ENCODE results near the gene CD68.
"Not testable (repeated sequence)": the region's sequence is repeated elsewhere in the genome, so short reads cannot be mapped to it uniquely, and the experiment has no call there.

CD68 gene

DNA sequence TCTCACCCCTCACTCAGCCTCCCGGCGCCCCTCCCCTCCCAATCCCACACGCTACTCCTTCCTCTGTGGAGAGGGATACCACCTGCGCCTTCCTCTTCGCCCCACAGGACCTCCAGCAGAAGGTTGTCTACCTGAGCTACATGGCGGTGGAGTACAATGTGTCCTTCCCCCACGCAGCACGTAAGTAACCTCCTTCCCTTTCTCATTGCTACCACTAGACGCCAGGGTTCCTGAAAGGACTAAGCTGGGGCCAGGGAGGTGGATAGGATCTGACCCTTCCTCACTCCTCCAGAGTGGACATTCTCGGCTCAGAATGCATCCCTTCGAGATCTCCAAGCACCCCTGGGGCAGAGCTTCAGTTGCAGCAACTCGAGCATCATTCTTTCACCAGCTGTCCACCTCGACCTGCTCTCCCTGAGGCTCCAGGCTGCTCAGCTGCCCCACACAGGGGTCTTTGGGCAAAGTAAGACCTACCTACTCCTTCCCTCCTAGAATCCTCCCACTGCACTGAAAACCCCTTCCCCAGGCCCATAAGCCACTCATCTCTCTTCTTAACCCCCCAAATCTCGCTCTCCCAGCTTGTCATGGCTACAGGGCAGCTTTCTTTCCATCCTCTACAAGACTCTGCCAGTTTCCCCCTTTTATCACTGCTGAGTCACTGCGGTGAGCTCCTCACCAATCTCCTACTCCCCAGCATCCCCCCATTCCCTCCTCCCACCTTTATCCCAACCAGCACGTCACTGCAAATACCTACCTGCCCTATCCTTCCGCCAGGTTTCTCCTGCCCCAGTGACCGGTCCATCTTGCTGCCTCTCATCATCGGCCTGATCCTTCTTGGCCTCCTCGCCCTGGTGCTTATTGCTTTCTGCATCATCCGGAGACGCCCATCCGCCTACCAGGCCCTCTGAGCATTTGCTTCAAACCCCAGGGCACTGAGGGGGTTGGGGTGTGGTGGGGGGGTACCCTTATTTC, 1.5 kb downstream of the CD68 start:
- no peak for FAIRE-seq

DNA sequence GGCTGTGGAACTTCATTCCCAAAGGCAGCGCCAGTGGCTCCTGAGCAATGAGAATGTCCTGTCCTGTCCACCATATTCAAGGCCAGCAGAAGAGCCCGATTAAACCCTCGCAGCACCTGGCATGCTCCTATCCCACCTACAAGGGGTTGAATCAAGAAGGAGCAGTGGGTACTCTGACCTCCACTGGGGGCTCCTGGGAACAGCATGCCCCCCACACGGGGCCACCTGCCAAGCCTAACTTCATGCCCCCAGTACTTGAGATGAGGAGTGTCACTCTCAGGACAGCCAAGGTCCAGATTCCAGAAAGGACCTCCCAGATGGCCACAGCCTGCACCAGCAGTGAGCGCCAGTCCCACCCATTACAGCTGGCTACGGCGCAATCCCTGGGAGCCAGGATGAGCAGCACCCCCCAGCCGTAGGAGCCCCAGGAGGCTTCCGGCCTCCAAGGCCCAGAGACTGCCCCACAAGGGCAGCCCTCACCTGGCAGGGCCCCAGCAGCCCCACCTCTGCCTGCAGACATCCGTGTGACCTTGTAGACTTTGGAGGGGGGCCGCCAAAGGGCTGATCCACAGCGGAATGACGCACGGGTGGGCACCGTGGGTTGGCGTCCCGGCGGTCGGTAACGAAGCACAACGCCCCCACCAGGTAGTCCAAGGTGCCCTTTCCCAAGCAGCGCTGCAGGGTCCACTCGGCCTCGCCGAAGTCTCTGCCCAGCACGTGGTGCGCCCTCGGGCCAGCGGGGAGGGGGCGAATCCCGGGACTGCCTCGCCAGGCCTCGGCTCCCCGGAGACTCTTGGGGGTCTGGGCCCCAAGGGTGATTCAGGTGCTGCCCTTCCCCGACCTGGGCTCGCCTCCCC, 3.2 kb downstream of the CD68 start:
- no peak for FAIRE-seq

DNA sequence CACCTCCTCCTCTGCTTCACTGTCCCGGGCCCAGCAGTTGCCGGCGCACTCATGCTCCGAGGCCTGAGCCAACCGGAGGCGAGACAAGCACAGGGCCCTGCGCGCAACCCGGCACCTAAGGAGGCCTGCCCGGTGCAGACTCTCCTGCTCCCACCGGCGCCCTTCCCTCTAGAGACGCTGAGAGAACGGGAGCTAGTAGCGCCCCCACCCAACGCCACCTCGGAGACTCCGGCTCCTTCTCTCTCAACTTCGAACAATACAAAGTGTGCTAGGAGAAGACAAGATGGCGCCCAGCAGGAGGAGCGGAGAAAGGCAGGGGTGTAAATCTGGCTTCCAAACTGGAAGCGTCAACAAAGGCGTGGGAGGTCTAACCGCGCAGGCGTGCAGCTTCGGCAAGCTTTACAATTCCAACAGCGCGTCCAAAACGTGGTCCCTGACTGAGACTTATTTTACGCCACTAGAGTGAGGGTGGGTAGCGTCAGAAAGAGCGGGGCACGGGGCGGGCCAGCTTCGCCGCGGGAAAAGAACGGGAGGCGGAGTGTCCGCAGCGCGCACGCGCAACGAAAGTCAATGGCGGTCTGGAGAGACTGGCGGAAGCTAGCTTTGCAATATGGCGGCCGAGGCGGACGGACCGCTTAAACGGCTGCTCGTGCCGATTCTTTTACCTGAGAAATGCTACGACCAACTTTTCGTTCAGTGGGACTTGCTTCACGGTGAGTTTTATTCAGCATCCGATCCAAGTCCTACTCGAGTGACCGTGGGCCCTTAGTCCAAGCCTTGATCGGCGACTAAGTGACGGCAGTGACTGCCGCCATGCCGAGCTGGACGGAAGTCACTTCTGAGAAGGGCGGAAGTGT, 4.0 kb downstream of the CD68 start, which contains the start of gene MPDU1:
Gene MPDU1, plus strand, starts transcription at position 600 of the 857 bp plus-strand sequence. Its CDS starts 11 bp downstream, at position 611.
- peak; percentile 43 for FAIRE-seq

DNA sequence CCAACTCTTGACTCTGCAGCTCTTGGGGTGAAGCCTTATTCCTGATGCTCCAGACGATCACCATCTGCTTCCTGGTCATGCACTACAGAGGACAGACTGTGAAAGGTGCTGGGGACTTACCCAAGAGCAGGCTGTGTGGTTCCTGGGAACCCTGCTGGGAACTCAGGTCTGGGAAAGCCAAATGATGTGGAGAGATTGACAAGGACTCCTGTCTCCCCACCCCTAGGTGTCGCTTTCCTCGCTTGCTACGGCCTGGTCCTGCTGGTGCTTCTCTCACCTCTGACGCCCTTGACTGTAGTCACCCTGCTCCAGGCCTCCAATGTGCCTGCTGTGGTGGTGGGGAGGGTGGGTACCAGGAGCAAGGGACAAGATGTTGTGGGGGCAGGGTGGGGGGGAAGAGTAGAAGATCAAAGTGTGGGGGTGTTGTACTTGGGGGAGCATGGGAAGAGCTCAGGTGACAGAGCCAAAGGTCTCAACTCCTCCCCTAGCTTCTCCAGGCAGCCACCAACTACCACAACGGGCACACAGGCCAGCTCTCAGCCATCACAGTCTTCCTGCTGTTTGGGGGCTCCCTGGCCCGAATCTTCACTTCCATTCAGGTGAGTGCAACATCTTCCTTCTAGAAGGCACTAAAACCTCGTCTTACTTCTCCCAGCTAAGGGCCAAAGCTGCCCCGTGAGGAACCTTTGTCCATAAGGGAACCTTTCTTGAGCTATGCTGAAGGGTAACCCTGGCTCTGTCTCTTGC, 7.4 kb downstream of the CD68 start:
- FAIRE-seq = no peak

DNA sequence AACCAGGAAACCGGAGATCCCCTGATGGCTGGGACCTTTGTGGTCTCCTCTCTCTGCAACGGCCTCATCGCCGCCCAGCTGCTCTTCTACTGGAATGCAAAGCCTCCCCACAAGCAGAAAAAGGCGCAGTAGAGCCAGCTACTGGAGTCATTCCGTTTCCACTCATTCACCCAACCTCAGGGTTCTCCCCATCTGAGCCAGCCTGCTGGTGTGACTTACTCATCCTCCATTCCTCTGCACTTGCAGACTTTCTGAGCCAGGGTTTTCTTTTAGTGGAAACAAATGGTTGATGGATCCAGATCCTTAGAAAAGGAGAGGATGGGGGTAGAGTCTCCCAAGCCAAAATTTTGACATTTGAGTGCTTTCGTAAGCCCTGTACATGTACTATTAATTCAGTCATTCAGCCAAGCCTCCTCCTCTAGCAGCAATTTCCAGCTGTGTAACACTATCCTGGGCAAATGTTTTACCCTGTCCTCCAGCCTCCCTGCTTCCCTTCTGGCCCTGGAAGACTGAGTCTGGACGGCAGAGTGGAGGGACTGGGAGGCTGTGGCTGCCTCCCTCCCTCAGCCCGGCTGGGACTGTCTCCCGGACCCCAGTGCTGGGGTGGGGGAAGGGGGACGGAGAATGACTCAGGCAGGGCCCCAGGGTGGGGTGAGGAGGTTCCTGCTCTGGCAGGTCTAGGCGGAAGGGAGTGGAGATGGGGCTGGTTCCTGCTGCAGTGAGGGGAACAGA, 8.1 kb downstream of the CD68 start:
- no peak for FAIRE-seq

DNA sequence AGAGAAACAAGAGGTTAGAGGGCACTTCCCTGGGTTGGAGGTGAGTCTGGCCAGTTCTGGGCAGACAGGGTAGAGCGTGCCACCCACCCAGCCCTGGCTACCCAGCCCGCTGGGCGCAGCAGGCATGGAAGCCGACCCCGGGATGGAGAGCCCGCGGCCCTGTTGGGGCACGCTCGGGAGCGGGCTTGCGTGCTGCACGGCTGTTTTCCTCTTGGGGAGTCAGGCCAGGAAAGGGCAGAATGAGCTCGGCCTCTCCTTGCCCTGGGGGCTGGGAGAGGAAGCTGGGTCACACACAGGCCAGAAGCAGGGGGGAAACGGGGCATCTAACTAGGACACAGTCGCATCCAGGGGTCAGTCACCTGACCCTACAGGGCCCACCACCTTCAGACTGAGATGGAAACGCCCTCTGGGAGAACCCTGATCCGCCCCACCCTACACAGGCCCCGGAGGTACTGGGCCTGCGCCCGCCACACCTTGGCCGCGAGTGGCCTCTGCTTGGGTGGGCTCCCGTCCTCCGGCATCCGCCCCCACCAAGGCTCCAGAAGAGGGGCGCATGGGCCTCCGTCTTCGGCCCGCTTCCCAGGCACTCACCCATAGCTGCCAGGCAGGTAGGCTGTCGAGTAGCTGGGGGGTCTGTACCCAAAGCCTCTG, 9.2 kb downstream of the CD68 start:
- no peak for FAIRE-seq

DNA sequence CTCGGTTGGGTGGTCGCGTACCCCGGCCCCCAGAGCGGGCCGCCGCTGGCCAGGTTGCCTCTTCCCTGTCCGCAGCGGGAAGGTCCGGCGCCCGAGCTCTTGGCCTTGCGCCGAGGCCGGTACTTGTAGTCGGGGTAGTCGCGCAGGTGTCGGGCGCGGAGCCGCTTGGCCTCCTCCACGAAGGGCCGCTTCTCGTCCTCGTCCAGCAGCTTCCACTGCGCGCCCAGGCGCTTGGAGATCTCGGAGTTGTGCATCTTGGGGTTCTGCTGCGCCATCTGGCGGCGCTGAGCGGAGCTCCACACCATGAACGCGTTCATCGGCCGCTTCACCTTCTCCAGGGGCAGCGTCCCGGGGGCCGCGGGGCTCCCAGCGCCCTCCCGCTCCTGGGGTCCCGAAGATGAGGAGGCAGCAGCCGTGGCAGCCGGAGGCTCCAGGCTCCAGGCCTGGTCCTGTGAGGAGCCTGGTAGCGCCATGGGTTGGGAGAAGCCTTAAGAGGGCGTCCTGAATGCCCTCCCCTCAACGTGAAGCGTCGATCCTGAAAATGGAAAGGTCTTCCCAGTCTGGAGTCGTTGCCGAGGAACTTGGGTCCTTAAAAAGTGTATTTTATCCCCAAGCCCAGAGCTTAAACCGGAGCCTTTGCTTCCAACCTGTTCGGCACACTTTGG, 9.9 kb downstream of the CD68 start:
- no peak for FAIRE-seq

DNA sequence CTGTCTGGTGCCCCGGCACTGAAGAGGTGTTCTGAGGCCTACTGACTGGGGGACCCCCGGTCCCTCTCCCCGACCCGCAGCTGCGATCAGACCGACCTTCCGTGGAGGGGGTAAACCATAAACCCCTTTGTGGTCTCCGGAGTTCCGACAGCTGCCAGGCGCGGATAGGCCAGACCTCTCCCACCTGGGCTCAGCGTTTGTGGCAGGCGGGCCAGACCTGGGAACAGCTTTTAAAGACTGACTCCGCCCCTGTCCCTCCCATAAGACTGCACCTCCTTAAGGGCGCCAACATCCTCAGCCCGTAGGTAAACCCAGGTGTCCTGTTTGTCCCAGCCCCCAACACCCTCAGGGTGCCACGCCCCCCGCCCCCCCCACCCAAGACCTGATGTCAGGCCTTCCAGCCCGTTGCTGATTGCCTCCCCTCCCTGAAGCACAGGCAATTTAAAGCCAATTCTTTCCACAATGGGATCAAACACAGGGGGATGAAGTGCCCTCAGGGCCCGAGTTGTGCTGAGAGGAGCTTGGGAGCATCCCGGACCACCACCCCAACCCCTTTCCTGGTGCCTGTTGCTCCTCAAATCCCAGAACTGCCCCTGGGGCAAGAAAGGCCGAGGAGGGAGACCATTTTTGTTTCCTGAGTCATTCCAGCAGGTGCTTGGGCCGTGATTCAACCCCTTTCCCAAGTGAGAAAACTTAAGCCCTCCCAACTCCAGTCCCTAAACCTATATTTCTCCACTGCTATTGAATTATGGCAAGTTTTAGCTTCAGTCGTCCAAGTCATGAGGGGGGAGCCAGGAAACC, 10.7 kb downstream of the CD68 start, which contains the start of gene SOX15:
Gene SOX15, minus strand, starts transcription at position 204 of the 801 bp plus-strand sequence. CDS start 418 bp downstream, outside the sequence.
- no peak for FAIRE-seq

DNA sequence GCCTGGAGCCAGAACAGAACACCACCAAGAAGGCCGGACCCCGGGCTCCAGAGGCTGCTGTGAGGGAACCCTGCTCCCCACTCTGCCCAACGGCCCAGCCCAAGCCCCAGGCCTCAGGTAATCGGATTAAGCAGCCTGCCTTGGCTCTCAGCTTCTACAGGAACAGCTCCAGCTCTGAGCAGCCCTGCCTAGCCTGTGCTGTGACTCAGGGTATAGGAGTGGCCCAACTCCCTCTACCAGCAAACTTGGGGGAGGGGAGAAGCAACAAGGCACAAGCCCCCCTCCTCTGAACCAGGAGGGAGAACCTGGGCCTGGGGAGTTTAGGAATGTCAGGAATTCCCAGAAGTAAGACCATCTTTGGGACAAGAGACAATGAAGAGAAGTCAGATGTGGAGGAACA, 11.3 kb downstream of the CD68 start:
- no peak for FAIRE-seq

DNA sequence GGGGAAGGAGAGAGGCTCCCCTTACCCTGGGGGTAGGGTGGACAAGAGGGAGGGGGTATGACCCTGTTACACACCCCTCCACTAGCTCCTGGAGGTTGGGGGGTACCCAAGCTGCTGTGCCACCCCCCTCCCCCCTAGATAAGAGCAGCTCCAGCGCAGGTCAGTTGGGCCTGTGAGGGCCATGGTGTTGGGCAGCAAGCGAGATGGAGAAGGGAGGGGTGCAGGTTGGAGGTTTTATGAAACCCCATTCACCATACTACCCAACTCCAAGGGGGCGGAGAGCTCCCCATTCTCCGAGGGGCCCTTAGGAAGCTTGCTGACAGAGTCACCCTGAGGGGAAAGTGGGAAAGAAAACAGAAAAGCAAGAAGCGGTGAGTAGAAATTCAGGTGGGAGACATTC, 12.2 kb downstream of the CD68 start:
- no peak for FAIRE-seq

DNA sequence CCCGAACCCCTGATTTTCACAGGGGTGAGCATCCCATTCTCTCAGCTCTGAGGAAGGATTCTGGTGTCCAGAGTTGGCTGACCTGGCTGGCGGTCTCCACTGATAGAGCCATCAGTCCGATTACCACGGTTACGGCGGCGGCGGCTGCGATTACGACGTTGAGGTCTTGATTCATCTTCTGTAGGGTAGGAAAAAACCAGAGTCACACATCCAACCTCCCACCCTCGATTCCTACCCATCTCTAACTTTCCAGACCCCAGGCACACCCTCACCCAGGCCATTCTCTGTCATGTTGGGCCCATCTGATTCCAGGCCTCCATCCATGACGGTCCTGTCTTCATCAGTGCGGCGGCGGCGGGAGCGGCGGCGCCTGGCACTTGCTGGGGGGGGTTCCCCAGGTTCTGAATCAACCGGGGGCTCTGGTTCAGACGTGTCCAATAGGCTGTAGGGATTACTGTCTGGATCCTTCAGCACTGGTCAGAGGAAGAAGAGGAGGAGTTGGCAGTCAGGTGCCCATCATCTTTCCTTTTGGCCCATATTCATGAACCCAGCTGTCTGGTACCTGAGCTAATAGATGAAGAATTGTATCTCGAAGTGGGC, 13.1 kb downstream of the CD68 start:
- no peak for FAIRE-seq

DNA sequence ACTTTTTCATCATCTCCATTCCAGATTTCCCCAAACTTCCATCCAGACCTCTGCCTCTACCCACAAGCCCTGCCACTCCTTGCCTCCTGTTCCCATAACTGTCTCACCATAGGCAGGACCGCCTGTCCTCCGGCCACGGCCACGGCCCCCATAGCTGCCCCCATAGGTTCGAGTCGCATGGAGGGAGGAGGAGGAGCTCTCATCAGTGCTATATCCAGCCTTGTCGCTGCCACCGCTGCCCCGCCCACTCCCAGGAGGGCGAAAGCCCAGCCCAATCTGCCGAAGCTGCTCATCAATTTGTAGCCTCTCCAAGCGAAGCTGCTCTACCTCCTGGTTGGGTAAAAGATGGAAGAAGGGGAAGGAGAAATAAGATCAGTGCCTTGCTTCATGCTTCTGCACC, 13.9 kb downstream of the CD68 start:
- FAIRE-seq = no peak

DNA sequence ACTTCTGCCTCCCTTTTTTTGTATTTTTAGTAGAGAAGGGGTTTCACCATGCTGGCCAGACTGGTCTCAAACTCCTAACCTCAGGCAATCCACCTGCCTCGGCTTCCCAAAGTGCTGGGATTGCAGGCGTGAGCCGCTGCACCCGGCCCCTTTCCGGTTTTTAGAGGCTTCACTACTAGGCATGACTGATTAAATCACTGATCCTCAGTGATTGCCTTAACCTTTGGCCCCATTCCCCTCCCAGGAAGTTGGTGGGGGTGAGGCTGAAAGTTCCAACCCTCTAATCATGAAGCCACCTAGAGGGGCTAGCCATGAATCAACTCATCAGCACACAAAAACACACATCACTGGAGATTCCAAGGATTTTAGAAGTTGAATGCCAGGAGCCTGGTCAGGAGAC, 18.1 kb downstream of the CD68 start:
- FAIRE-seq = not testable (repeated sequence)

DNA sequence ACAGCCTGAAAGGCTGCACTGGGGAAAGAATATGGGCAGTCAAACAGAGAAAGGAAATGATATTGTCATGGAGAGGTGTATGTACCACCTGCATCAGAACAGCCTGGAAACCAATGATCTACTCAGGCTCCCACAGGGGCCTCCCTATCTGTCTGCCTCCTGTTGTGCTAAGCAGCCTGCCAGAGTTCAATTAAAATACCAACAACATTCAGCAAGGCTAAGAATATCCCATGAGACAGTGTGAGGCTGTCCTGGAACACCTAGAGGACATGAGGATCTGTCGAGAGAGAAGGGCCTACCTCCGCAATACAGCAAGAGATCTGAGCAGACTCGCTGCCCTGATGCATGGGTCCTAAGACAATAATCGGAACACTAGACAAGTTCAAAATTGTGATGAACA, 26.8 kb downstream of the CD68 start:
- FAIRE-seq = no peak

DNA sequence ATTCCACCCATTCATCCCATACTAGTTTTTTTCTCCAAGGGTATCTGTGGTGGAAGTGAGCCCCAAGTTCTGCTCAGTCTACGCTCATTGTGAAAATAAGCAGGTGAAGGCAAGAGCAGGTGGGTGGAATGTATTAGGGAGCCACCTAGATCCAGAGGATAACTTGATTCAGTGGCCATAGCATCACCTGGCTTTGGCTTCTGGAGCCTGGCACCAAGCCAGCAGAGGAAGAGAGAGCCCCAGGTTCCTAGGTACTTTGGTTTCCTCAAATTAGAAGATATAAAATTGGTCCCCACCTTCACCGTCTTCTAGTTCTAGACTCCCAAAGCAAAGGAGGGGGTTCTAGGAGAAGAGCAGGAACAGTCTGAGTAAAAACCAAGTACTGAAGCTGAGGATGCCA, 31.2 kb downstream of the CD68 start:
- no peak for FAIRE-seq

DNA sequence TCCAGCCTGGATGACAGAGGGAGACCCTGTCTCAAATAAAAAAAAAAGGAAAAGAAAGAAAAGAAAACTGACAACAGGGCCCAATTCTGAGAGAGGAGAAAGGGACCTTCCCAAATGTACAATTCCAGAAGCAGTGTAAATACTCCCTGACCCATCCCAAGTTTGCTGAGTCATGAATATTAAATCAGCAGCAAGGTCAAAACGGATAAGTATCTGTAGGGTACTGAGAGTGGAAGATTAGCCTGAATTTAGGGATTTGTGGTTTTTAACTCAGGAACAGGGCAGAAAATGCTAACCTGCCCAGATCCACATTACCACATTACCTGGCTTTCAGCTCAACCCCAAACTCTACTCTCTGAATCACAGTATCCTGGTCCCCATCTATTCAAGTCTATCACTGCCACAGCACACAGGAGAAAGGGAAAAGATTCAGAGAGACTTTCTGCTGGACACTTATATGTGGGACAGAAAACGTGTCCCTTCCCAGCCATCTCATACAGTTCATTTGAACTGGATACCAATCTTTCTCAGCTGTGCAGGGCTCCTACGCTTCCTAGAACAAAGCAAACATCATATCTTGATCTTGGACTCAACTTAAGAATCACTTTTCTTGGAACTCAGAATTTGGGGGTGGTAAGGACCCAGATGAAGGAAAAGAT, 32.3 kb downstream of the CD68 start:
- no peak for FAIRE-seq

DNA sequence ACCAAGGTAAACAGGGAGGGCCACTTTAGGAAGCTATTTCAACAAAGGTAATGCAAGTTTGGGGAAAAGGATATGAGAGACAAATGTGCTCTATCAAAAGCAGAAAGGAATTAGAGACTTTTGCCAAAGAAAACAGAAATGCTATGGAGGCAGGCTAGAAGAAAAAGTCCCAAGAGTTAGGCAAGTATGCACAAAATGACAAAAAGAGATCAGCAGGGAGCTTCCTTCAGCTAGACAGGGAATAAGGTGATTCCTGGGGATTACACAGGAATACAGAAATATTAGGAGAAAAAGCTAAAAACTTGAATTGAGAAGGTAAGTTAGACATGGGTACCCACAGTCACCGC, 32.8 kb downstream of the CD68 start:
- FAIRE-seq = no peak

DNA sequence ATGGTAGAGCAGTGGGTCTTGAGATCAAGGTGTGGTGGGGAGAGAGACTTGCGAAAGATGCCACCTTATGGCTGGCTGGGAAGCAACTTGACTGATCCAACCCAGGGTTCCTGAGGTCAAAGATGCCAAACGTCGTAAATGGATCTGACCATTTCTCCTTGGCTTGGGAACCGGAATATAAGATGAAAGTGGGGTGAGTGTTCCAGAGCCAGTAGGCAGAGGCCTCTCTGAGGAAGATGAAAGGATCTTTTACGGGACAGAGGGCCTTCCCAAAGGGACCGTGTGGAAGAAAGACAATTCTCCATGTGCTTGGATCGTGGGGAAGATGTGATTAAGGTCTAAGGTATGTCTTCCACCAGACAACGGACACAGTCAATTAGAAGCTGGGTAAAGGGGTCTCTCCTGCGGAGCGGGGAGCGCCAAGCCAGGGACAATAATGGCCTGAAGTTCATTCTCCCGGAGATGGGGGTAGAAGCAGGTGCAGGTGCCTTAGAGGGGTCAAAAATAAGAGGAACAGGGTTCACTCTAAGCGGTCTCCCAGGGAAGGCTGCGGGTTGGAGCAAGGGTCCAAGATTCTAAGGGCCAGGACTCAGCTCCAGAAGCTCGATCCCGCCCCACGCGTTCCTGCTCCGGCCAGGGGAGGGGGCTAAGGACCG, 34.5 kb downstream of the CD68 start:
- no peak for FAIRE-seq

All from islet of Langerhans (tissue), 1 donor.